ENCODE measurements around the gene SH3RF1. TPM values are rescaled to one million over a fixed set of nuclear protein-coding genes. Genes with fewer than 3 reads are reported as not detected.

The SH3RF1 gene
- polyA plus RNA-seq, 1 experiment: 11.0 TPM

GRCh38 chr4:169225058-169225751, 45.6 kb downstream of the SH3RF1 start:
- DNase-seq (ENCODE audit: low read depth, low spot score): peak; percentile 80
- no peak for TF ChIP-seq CTCF (IDR thresholded peaks at IDR 0.05; ENCODE audit: low read depth, low read length)
- H3K4me3 ChIP-seq (ENCODE audit: low read depth, low read length): peak overlapping the region; percentile 18; the same call in 1 of the 2 replicates
- no peaks in the 10 kb centered on the region for H3K27me3 ChIP-seq (ENCODE audit: control insufficient read depth, insufficient read depth, low read length)
- CTCF ChIA-PET: interaction anchor here (0.8 kb wide), 1 partner anchor 13 kb away, joined by 3 read pairs; no protein-coding TSS in a partner anchor
- H3K9me3 ChIP-seq (ENCODE audit: control insufficient read depth, insufficient read depth, low read length): no peaks in the 10 kb centered on the region
- H3K27ac ChIP-seq (ENCODE audit: low read depth, low read length): peak overlapping the region; percentile 81
- POLR2A ChIA-PET: interaction anchor here (0.7 kb wide), 1 partner anchor 65 kb away, joined by 3 read pairs; no protein-coding TSS in a partner anchor

- Histone ChIP-seq H3K27ac (ENCODE audit: low read depth, low read length) (no peak overlapping the region), H3K27me3 (ENCODE audit: control insufficient read depth, insufficient read depth, low read length) (no peaks in the 10 kb centered on the region), H3K9me3 (ENCODE audit: control insufficient read depth, insufficient read depth, low read length) (no peaks in the 10 kb centered on the region), H3K4me3 (ENCODE audit: low read depth, low read length) (no peak overlapping the region)
- TF ChIP-seq CTCF (IDR thresholded peaks at IDR 0.05; ENCODE audit: low read depth, low read length): no peak
- ChIA-PET CTCF (no interaction called here), POLR2A (no interaction called here)
- no peak for DNase-seq (ENCODE audit: low read depth, low spot score)
Observed at GRCh38 chr4:169222761-169223160, 48.0 kb downstream of the SH3RF1 start.

- POLR2A ChIA-PET: no interaction called here
- H3K27me3 ChIP-seq (ENCODE audit: control insufficient read depth, insufficient read depth, low read length): no peaks in the 10 kb centered on the region
- H3K27ac ChIP-seq (ENCODE audit: low read depth, low read length): no peak overlapping the region
- CTCF ChIA-PET: no interaction called here
- no peak for TF ChIP-seq CTCF (IDR thresholded peaks at IDR 0.05; ENCODE audit: low read depth, low read length)
- no peaks in the 10 kb centered on the region for H3K9me3 ChIP-seq (ENCODE audit: control insufficient read depth, insufficient read depth, low read length)
- no peak for DNase-seq (ENCODE audit: low read depth, low spot score)
- no peak overlapping the region for H3K4me3 ChIP-seq (ENCODE audit: low read depth, low read length)
Observed at GRCh38 chr4:169221662-169222061, 49.1 kb downstream of the SH3RF1 start.

GRCh38 chr4:169220854-169221411, 49.8 kb downstream of the SH3RF1 start:
- ChIA-PET POLR2A (interaction anchor here (1.5 kb wide), 1 partner anchor 8 kb away, joined by 3 read pairs; no protein-coding TSS in a partner anchor), CTCF (no interaction called here)
- no peaks in the 10 kb centered on the region for H3K9me3 ChIP-seq (ENCODE audit: control insufficient read depth, insufficient read depth, low read length)
- H3K27ac ChIP-seq (ENCODE audit: low read depth, low read length): no peak overlapping the region
- no peaks in the 10 kb centered on the region for H3K27me3 ChIP-seq (ENCODE audit: control insufficient read depth, insufficient read depth, low read length)
- no peak overlapping the region; the same call in 1 of the 2 replicates for H3K4me3 ChIP-seq (ENCODE audit: low read depth, low read length)
- no peak for TF ChIP-seq CTCF (IDR thresholded peaks at IDR 0.05; ENCODE audit: low read depth, low read length)
- DNase-seq (ENCODE audit: low read depth, low spot score): peak; percentile 29

- POLR2A ChIA-PET: interaction anchor here (1.5 kb wide), 1 partner anchor 9 kb away, joined by 3 read pairs; no protein-coding TSS in a partner anchor
- Histone ChIP-seq H3K27ac (ENCODE audit: low read depth, low read length) (no peak overlapping the region), H3K9me3 (ENCODE audit: control insufficient read depth, insufficient read depth, low read length) (no peaks in the 10 kb centered on the region), H3K27me3 (ENCODE audit: control insufficient read depth, insufficient read depth, low read length) (no peaks in the 10 kb centered on the region), H3K4me3 (ENCODE audit: low read depth, low read length) (no peak overlapping the region)
- no peak for DNase-seq (ENCODE audit: low read depth, low spot score)
- TF ChIP-seq CTCF (IDR thresholded peaks at IDR 0.05; ENCODE audit: low read depth, low read length): no peak
- CTCF ChIA-PET: interaction anchor here (0.5 kb wide), 1 partner anchor 116 kb away, joined by 4 read pairs; no protein-coding TSS in a partner anchor
Observed at GRCh38 chr4:169220447-169220846, 50.3 kb downstream of the SH3RF1 start.
